ENCODE data around the gene NNMT.

GRCh38 chr11:114277637-114278341 is 18.4 kb upstream of the NNMT start:
- TF ChIP-seq RCOR1 (IDR thresholded peaks at IDR 0.05; ENCODE audit: borderline replicate concordance in 1 of 2, low read depth in 2 of 2, low read length in 2 of 2) (no peak), ZBTB8A (IDR thresholded peaks at IDR 0.05; ENCODE audit: partially characterized antibody) (no peak), RAD51 (IDR thresholded peaks at IDR 0.05; ENCODE audit: borderline replicate concordance, low read depth) (no peak), CTCF (IDR thresholded peaks at IDR 0.05 in 2 of 3, conservative IDR thresholded peaks at IDR 0.05 in 1 of 3; ENCODE audit: insufficient read depth in 2 of 3, low read depth in 1 of 3, low read length in 3 of 3) (no peak), FOXJ3 (CRISPR knock-in tag; IDR thresholded peaks at IDR 0.05) (no peak), CREB3L1 (IDR thresholded peaks at IDR 0.05; ENCODE audit: borderline replicate concordance, low read depth) (no peak), EP300 (IDR thresholded peaks at IDR 0.05; ENCODE audit: low read length) (no peak), ELF4 (CRISPR knock-in tag; IDR thresholded peaks at IDR 0.05) (no peak), SIN3A (IDR thresholded peaks at IDR 0.05; ENCODE audit: borderline replicate concordance in 2 of 2, control insufficient read depth in 1 of 2, low read depth in 2 of 2, low read length in 2 of 2) (no peak), GTF2F1 (IDR thresholded peaks at IDR 0.05; ENCODE audit: low read depth, low read length) (no peak), HDAC8 (tag; IDR thresholded peaks at IDR 0.05) (no peak)

Data from K562 (cell line).